Measurements from ENCODE around the gene BNC2. TPM values are rescaled to one million over a fixed set of nuclear protein-coding genes. Genes with fewer than 3 reads are reported as not detected.

The BNC2 gene
- total RNA-seq, 1 donor from 2014 or later = 2.4 TPM

GRCh38 chr9:16624744-16625117, 245.7 kb downstream of the BNC2 start:
- H3K4me2 ChIP-seq = no peak overlapping the region
- Mint-ChIP-seq H3K4me1 (peaks cover 56% of the 10 kb centered on the region), H3K27me3 (ENCODE audit: insufficient read depth, low read depth) (peaks cover 2% of the 10 kb centered on the region), H3K4me3 (no peak overlapping the region), H3K9me3 (no peaks in the 10 kb centered on the region), H3K36me3 (no peaks in the 10 kb centered on the region), H3K27ac (no peak overlapping the region)
- H3K36me3 ChIP-seq = no peaks in the 10 kb centered on the region
- no peak overlapping the region for H3K9ac ChIP-seq
- DNase-seq (ENCODE audit: low spot score) = no peak
- H3K4me1 ChIP-seq = peaks cover 64% of the 10 kb centered on the region
- no peaks in the 10 kb centered on the region for H3K79me2 ChIP-seq (ENCODE audit: low read depth)
- no peaks in the 10 kb centered on the region for H3K9me3 ChIP-seq (ENCODE audit: low read depth)
- no peak overlapping the region for H3K4me3 ChIP-seq
- H3K27ac ChIP-seq = no peak overlapping the region
- H3K27me3 ChIP-seq = no peaks in the 10 kb centered on the region
- no peak for TF ChIP-seq EZH2 (IDR thresholded peaks at IDR 0.05)
- TF ChIP-seq, protein P1, sequence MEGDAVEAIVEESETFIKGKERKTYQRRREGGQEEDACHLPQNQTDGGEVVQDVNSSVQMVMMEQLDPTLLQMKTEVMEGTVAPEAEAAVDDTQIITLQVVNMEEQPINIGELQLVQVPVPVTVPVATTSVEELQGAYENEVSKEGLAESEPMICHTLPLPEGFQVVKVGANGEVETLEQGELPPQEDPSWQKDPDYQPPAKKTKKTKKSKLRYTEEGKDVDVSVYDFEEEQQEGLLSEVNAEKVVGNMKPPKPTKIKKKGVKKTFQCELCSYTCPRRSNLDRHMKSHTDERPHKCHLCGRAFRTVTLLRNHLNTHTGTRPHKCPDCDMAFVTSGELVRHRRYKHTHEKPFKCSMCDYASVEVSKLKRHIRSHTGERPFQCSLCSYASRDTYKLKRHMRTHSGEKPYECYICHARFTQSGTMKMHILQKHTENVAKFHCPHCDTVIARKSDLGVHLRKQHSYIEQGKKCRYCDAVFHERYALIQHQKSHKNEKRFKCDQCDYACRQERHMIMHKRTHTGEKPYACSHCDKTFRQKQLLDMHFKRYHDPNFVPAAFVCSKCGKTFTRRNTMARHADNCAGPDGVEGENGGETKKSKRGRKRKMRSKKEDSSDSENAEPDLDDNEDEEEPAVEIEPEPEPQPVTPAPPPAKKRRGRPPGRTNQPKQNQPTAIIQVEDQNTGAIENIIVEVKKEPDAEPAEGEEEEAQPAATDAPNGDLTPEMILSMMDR (IDR thresholded peaks at IDR 0.05) = no peak
- no peak for TF ChIP-seq EZH2phosphoT487 (IDR thresholded peaks at IDR 0.05)
- H4K20me1 ChIP-seq (ENCODE audit: low read depth) = no peaks in the 10 kb centered on the region
- H3F3A ChIP-seq (ENCODE audit: low read depth) = peaks cover 15% of the 10 kb centered on the region
- H2AFZ ChIP-seq (replicated peaks) = peak overlapping the region; percentile 46

GRCh38 chr9:16623989-16624743, 246.3 kb downstream of the BNC2 start:
- Histone ChIP-seq H3K9me3 (ENCODE audit: low read depth) (no peaks in the 10 kb centered on the region), H3K9ac (no peak overlapping the region), H3K79me2 (ENCODE audit: low read depth) (no peaks in the 10 kb centered on the region), H3K27ac (no peak overlapping the region), H3K36me3 (no peaks in the 10 kb centered on the region), H3K27me3 (no peaks in the 10 kb centered on the region), H3K4me2 (no peak overlapping the region), H4K20me1 (ENCODE audit: low read depth) (no peaks in the 10 kb centered on the region), H3F3A (ENCODE audit: low read depth) (peaks cover 15% of the 10 kb centered on the region), H2AFZ (replicated peaks) (no peak overlapping the region), H3K4me3 (no peak overlapping the region), H3K4me1 (peaks cover 69% of the 10 kb centered on the region)
- Mint-ChIP-seq H3K36me3 (no peaks in the 10 kb centered on the region), H3K4me3 (no peak overlapping the region), H3K27me3 (ENCODE audit: insufficient read depth, low read depth) (peaks cover 2% of the 10 kb centered on the region), H3K9me3 (no peaks in the 10 kb centered on the region), H3K4me1 (peaks cover 61% of the 10 kb centered on the region), H3K27ac (no peak overlapping the region)
- DNase-seq (ENCODE audit: low spot score) = no peak
- TF ChIP-seq EZH2phosphoT487 (IDR thresholded peaks at IDR 0.05) (no peak), EZH2 (IDR thresholded peaks at IDR 0.05) (no peak)
- TF ChIP-seq, protein P1 (IDR thresholded peaks at IDR 0.05) = no peak

DNA sequence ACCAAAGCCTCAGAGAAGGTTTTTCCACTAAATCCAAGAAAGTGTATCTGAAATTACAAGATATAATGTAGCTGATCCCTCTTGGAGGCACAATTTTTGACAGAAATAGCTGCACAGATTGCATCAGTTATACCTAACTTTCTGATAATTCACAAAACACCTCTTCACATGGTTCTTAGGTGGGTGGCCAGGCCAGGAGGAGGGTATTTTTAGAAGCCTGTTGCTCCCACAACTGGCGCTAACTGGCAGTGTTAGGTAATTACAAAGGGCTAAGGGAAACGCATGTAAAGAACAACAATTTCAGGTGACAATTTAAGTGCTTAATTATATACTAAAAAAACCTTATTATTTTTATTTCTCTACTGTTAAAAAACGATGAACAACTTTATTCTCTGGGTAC, 247.9 kb downstream of the BNC2 start:
- no peak overlapping the region for H3K9ac ChIP-seq
- no peaks in the 10 kb centered on the region for H3K9me3 ChIP-seq (ENCODE audit: low read depth)
- peaks cover 70% of the 10 kb centered on the region for H3K4me1 ChIP-seq

More for the DNA sequence above, 247.9 kb downstream of the BNC2 start:
- Mint-ChIP-seq H3K27ac (no peak overlapping the region), H3K27me3 (ENCODE audit: insufficient read depth, low read depth) (peaks cover 2% of the 10 kb centered on the region), H3K4me1 (peaks cover 56% of the 10 kb centered on the region), H3K9me3 (no peaks in the 10 kb centered on the region), H3K36me3 (no peaks in the 10 kb centered on the region), H3K4me3 (no peak overlapping the region)
- H3K4me3 ChIP-seq = no peak overlapping the region
- peaks cover 15% of the 10 kb centered on the region for H3F3A ChIP-seq (ENCODE audit: low read depth)
- no peak for DNase-seq (ENCODE audit: low spot score)
- no peak overlapping the region for H3K4me2 ChIP-seq
- TF ChIP-seq, protein P1 (IDR thresholded peaks at IDR 0.05) = no peak
- no peak for TF ChIP-seq EZH2phosphoT487 (IDR thresholded peaks at IDR 0.05)
- TF ChIP-seq EZH2 (IDR thresholded peaks at IDR 0.05) = no peak
- no peaks in the 10 kb centered on the region for H3K27me3 ChIP-seq
- no peaks in the 10 kb centered on the region for H3K36me3 ChIP-seq
- no peak overlapping the region for H2AFZ ChIP-seq (replicated peaks)
- H3K27ac ChIP-seq = no peak overlapping the region
- H4K20me1 ChIP-seq (ENCODE audit: low read depth) = no peaks in the 10 kb centered on the region
- H3K79me2 ChIP-seq (ENCODE audit: low read depth) = no peaks in the 10 kb centered on the region
